PFSK-1 (cell line): Measurements from ENCODE around the gene SLC30A1.

Experiments used
- FOXP2 ChIP-seq: optimal IDR thresholded peaks from 2 replicates; pipeline ENCODE3; 2011; ENCODE audit warnings: borderline replicate concordance, control low read depth, inconsistent platforms; ENCODE audit not compliant: insufficient read depth; ENCODE audit errors: extremely low read length, extremely low read depth
- POLR2AphosphoS5 ChIP-seq: IDR thresholded peaks from 2 replicates; pipeline ENCODE4 v1.6.1; 2012; ENCODE audit warnings: low read depth, mild to moderate bottlenecking, control low read depth, low read length, moderate library complexity
- SIN3A ChIP-seq: IDR thresholded peaks from 2 replicates; pipeline ENCODE4 v1.6.1; 2012; ENCODE audit warnings: mild to moderate bottlenecking, low read length, moderate library complexity, borderline replicate concordance; ENCODE audit not compliant: insufficient read depth
- TAF1 ChIP-seq: IDR thresholded peaks from 2 replicates; pipeline ENCODE4 v1.6.1; 2012; ENCODE audit warnings: low read length, control low read depth, borderline replicate concordance; ENCODE audit not compliant: insufficient read depth
- TF ChIP-seq, protein P1 (sequence below), 2 experiments: IDR thresholded peaks; 2 replicates each; pipeline versions ENCODE4 v1.6.1 to v1.8.0; 2011 to 2012; ENCODE audit warnings: low read depth in 2 of 2, low read length in 2 of 2, control low read depth in 1 of 2, inconsistent platforms in 1 of 2, mild to moderate bottlenecking in 1 of 2, moderate library complexity in 1 of 2; ENCODE audit not compliant: insufficient read depth in 1 of 2

Gene SLC30A1

DNA sequence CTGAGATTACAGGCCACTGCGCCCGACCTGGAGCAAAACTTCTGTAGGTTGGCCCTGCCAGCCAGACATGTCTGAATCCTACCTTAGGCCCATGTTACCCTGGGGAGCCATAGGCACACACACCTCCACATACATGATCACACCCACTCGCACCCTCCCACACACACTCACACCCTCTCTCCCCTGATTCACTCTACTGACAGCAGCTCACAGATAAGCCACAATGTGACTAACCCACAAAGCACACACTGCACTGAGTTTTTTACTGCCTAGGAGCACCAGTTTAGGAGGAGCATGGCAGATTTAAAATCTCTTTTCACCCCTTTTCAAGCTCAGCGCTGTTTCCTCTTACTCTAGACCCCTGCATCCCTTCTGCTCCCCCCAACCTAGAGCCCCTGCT lies 41.7 kb downstream of the SLC30A1 start:
- TF ChIP-seq FOXP2 (no peak), SIN3A (no peak), POLR2AphosphoS5 (no peak), TAF1 (no peak)
- TF ChIP-seq, protein P1, sequence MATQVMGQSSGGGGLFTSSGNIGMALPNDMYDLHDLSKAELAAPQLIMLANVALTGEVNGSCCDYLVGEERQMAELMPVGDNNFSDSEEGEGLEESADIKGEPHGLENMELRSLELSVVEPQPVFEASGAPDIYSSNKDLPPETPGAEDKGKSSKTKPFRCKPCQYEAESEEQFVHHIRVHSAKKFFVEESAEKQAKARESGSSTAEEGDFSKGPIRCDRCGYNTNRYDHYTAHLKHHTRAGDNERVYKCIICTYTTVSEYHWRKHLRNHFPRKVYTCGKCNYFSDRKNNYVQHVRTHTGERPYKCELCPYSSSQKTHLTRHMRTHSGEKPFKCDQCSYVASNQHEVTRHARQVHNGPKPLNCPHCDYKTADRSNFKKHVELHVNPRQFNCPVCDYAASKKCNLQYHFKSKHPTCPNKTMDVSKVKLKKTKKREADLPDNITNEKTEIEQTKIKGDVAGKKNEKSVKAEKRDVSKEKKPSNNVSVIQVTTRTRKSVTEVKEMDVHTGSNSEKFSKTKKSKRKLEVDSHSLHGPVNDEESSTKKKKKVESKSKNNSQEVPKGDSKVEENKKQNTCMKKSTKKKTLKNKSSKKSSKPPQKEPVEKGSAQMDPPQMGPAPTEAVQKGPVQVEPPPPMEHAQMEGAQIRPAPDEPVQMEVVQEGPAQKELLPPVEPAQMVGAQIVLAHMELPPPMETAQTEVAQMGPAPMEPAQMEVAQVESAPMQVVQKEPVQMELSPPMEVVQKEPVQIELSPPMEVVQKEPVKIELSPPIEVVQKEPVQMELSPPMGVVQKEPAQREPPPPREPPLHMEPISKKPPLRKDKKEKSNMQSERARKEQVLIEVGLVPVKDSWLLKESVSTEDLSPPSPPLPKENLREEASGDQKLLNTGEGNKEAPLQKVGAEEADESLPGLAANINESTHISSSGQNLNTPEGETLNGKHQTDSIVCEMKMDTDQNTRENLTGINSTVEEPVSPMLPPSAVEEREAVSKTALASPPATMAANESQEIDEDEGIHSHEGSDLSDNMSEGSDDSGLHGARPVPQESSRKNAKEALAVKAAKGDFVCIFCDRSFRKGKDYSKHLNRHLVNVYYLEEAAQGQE (IDR thresholded peaks at IDR 0.05; ENCODE audit: insufficient read depth in 1 of 2, low read depth in 2 of 2, low read length in 2 of 2) = no peak

DNA sequence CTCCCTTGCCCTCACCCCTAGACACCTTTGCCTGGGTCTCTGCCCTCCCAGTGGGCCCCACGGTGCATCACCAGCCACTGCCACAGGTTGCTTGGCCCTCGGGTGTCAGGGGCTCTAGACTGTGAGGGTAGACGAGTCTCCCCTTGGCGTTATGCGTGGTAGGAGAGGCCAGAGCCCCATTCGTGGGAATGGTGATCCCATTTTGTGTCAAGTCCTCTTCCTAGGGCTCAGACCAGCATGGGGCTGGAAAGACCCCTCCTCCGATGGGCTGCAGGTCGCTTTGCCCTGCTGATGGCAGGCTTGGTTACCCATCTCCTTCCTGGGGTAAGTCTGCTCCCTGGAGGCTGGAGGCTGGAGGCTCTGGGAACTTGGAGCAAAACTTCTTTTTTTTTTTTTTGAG lies 42.4 kb downstream of the SLC30A1 start:
- TF ChIP-seq SIN3A = no peak
- TF ChIP-seq FOXP2 = no peak
- no peak for TF ChIP-seq POLR2AphosphoS5
- TF ChIP-seq TAF1 = no peak
- TF ChIP-seq, protein P1 (IDR thresholded peaks at IDR 0.05; ENCODE audit: insufficient read depth in 1 of 2, low read depth in 2 of 2, low read length in 2 of 2) = no peak

DNA sequence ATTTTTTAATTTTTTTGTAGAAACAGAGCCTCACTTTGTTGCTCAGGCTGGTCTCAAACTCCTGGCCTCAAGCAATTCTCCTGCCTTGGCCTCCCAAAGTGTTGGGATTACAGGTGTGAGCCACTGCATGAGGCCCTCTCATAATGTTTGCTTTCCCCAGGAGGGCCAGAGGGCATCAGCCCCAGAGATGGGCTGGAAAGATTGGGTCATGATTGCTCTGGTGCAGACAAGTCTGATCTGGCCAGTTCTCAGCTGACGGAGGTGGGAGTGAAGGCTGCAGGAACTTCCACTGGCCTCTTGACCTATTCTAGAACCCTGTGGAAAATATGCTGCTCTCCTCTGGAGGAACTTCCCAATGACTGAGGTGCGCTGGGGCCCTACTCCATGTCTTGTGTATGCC lies 43.6 kb downstream of the SLC30A1 start:
- TF ChIP-seq, protein P1 (IDR thresholded peaks at IDR 0.05; ENCODE audit: insufficient read depth in 1 of 2, low read depth in 2 of 2, low read length in 2 of 2) = no peak

DNA sequence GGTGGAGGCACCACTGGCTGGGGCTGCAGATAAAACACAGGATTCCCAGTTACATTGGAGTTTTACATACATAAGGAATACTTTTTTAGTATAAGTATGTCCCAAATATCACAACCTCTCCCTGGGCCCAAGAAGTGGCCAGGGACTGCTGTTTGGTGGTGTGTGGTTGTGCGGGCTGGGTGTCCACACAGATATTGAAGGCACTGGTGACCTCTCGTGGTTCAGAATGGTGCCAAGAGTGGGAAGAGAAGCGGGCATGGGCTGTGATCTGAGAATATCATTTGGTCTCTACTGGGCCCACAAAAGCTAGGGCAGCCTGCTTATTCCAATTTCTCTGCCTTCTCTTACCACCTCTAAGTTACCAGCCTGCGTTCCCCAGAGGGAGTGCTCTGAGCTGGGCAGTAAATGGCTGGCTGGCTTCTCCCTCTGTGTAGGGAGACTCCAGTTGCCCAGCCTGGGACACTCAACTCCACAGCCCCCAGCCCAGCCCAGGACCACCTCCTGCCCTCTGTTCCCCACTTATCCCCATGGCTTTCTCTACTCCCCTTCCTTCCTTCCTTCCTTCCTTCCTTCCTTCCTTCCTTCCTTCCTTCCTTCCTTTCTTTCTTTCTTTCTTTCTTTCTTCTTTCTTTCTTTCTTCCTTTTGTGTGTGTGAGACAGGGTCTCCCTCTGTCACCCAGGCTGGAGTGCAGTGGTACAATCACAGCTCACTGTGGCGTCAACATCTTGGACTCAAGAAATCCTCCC lies 44.2 kb downstream of the SLC30A1 start:
- no peak for TF ChIP-seq POLR2AphosphoS5
- TF ChIP-seq TAF1 = no peak
- TF ChIP-seq SIN3A = no peak
- TF ChIP-seq, protein P1 (IDR thresholded peaks at IDR 0.05; ENCODE audit: insufficient read depth in 1 of 2, low read depth in 2 of 2, low read length in 2 of 2) = no peak
- no peak for TF ChIP-seq FOXP2

DNA sequence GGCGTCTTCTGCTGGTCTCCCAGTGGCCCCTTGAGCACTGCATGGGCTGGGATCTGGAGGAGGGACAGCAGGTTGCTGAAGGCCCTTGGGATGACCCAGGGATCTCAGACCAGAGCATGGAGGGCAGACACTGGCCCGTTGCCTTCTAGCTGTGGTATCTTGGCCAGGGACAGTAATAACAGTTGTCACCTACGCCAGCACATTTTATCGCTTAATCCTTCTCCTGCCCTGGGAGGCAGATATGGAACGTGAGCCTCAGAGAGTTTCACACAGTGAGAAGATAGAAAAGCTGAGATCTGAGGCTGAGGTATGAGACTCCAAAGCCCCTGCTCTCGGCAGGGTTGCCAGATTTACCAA lies 46.9 kb downstream of the SLC30A1 start:
- TF ChIP-seq FOXP2 = no peak
